ENCODE measurements around the gene FARS2.
"Not testable (repeated sequence)": the region's sequence is repeated elsewhere in the genome, so short reads cannot be mapped to it uniquely, and the experiment has no call there.

FARS2 gene

DNA sequence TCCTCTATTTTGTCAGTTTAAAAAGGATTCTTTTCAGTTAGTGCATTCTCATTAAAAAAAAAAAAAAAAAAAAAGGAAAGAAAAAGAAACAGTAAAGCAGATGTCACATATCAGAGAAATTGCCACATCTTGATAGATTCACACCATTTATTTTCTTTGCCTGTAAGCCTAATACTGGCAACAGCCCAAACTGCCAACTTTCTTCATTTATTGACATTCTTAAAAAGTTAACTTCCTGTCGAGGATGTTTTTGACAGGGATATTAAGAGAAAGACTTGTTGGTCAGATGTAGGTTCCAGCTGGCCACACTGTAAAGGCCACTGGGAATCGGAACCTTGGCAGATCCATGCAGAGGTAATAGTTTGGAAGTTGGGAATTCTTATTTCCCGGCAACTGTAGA, 412.8 kb downstream of the FARS2 start:
- no peak for TF ChIP-seq ZNF274 (IDR thresholded peaks at IDR 0.05; ENCODE audit: low read depth, low read length)
- no peak overlapping the region for H3K4me3 ChIP-seq (ENCODE audit: low read length)

DNA sequence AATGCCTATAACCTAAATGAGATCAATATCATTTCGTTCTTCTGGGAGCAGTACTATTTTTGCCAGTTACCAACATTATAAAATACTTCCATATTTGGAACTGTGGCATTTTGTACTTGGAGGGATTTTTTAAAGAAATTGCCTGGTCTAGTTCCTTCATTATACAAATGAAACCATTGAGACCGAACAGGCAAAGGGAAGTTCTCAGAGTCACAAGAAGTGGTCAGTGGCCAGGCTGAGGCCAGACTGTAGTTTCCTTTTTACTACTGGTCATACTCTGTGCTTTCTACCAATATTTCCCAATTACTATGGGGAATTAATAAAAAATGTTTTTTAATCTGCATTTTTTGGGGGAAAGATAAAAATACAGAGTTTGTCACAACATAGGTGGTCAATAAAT, 413.4 kb downstream of the FARS2 start:
- H3K4me3 ChIP-seq (ENCODE audit: low read length): no peak overlapping the region
- TF ChIP-seq ZNF274 (IDR thresholded peaks at IDR 0.05; ENCODE audit: low read depth, low read length): no peak

DNA sequence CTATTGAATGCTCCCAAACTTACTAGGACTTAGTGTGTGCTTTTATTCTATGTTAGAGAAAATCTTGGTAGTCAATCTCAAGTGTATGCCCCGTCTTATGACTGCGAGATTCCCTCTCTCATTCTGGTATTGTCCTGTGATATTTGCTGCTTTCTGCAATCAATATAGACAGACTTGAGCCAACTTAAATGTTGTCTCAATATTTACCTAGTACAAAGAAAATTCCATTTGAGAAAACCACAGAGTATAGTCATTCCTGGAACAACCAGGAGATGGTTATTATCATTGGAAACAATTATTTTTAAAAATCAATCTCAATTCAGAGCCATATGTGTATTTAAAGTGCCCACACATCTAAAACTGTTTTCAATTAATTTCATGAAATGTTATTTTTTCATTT, 415.4 kb downstream of the FARS2 start:
- no peak overlapping the region for H3K4me3 ChIP-seq (ENCODE audit: low read length)
- no peak for TF ChIP-seq ZNF274 (IDR thresholded peaks at IDR 0.05; ENCODE audit: low read depth, low read length)

DNA sequence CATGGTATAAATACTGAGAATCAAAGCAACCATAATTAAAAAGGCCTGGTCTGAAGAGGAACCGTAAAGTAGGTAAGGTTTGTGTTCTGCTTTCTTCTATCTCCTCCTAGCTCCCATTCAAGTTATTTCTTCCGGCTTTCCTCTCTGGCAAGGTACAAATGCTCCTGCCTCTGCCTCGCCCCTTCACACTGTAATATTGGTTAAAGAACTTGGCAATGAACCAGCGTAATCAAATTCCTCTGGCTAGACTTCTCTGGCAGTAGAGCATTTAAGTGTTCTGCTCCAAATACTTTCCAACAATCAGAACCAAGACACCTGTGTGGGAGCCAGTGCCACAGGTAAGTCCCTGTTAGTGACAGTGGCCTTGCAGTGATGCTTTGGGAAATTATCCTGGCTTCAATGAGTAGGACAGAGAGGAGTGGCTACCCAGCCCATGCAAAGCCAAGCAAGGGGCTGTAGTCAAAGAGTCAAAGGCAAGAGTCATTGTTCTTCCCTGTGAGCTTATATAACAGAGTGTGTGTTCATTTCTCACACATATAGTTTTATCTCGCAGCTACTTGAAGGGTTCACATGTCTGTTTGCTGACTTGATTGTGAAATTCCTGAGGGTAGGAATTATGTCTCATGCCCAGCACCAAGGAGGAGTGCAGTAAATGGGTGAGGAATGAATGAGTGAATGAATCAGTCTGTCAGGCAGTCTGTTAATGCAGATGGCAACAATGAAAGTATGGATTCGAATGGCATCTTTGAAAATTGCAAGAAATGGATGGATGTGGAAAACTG, 416.1 kb downstream of the FARS2 start:
- TF ChIP-seq ZNF274 (IDR thresholded peaks at IDR 0.05; ENCODE audit: low read depth, low read length): no peak
- H3K4me3 ChIP-seq (ENCODE audit: low read length): no peak overlapping the region

DNA sequence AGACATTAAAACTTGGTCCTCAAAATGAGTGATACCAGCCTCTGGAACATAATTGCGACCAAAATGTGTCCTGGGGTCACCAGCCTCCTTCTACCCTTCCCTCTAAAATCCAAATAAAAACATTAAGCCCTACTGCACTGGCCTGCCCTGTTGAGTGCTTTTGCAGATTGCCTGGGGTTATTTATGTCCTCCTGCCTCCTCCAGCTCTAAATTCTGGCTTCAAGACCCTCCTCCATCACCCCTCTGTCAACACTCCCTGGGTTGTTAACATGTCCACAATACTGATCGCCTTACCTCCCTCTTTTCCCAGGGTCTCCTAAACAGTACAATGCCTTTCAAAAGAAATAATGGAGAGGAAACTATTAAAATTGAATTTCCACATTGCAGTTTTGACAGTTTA, 418.0 kb downstream of the FARS2 start:
- no peak overlapping the region for H3K4me3 ChIP-seq (ENCODE audit: low read length)
- TF ChIP-seq ZNF274 (IDR thresholded peaks at IDR 0.05; ENCODE audit: low read depth, low read length): no peak

DNA sequence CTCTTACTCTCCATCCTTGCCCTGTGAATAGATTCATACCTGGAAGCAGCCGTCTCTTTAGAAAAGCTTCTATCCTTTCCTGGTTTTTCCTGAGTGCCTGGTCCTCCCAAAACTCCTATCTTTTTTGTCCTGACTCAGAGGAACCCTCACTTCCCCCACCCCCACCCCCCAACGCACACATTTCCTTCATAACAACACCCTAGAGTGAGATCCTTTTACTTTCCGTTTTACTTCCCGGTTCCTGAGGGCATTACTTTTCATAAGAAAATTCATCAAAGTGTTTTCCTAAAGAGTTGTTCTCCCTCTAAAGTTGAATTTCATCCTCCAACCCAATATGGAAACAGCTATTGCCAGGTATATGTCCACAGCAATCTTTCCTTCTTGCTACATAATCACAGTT, 418.4 kb downstream of the FARS2 start:
- H3K4me3 ChIP-seq (ENCODE audit: low read length): no peak overlapping the region; the same call in 1 of the 2 replicates
- no peak for TF ChIP-seq ZNF274 (IDR thresholded peaks at IDR 0.05; ENCODE audit: low read depth, low read length)

DNA sequence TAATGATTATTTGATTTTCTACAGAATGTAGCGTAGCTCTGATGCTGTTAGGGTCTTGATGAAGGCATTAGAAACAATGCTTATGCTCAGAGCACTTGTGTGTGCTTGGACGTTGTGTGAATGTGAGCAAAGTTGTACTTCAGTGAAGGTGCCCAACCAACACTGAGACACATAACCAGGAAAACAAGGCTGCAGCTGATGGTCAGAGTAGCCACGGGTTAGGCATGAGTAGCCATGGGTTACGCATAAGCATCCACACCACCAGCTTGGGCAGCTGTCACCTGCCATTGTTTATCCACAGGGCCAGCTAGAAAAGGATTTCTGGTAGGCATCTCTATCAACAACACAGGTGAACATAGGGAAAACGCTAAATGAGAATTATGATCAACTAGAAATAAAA, 418.8 kb downstream of the FARS2 start:
- no peak for TF ChIP-seq ZNF274 (IDR thresholded peaks at IDR 0.05; ENCODE audit: low read depth, low read length)

DNA sequence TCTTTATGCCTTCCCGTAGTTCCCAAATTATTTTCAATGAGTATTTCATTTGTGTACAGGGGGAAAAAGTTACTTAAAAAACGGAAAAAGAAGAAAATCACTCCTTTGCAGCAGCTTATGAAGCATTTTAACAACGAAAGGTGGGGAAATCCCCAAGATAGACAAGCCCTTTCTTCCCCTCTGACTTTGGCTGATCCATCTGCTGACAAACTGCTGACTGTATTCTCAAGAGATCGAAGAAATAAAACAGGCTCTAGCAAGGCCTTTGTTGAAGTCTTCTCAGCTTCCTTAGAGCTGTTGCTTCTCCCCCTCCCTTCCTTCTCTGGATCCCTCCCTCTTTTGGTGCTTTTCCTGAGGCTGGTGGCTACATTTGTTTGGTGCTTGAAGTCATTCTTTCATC, 420.2 kb downstream of the FARS2 start:
- TF ChIP-seq ZNF274 (IDR thresholded peaks at IDR 0.05; ENCODE audit: low read depth, low read length): no peak

More for the DNA sequence above, 418.8 kb downstream of the FARS2 start:
- peak overlapping the region; percentile 48; the same call in 1 of the 2 replicates for H3K4me3 ChIP-seq (ENCODE audit: low read length)

DNA sequence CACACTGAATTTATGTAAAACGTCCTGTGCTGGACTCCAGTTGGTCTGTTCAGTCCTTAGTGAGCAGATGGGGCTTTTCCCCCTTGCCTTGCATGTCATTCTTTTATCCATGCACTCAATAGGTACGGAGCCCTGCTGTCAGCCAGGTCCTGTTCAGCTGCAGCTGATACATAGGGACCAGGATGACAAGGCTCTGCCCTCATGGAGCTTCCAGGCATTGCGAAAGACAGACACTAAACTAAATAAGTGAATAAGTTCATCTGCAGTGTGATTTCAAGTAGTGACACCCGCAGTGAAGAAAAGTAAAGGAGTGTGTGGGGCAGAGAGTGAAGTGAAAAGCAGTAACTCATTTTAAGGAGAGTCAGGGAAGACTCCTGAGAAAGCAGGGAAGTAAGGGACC, 421.2 kb downstream of the FARS2 start:
- no peak overlapping the region for H3K4me3 ChIP-seq (ENCODE audit: low read length)
- TF ChIP-seq ZNF274 (IDR thresholded peaks at IDR 0.05; ENCODE audit: low read depth, low read length): no peak

More for the DNA sequence above, 420.2 kb downstream of the FARS2 start:
- H3K4me3 ChIP-seq (ENCODE audit: low read length): no peak overlapping the region

DNA sequence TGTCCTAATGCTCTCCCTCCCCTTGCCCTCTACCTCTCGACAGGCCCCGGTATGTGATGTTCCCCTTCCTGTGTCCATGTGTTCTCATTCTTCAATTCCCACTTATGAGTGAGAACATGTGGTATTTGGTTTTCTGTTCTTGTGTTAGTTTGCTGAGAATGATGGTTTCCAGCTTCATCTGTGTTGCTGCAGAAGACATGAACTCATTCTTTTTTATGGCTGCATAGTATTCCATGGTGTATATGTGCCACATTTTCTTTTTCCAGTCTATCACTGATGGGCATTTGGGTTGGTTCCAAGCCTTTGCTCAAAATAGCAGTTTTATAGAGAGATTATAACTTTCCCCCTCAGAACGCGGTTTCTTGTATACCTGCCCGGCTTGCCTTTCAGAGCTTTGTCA, 422.4 kb downstream of the FARS2 start:
- H3K4me3 ChIP-seq (ENCODE audit: low read length): not testable (repeated sequence)

DNA sequence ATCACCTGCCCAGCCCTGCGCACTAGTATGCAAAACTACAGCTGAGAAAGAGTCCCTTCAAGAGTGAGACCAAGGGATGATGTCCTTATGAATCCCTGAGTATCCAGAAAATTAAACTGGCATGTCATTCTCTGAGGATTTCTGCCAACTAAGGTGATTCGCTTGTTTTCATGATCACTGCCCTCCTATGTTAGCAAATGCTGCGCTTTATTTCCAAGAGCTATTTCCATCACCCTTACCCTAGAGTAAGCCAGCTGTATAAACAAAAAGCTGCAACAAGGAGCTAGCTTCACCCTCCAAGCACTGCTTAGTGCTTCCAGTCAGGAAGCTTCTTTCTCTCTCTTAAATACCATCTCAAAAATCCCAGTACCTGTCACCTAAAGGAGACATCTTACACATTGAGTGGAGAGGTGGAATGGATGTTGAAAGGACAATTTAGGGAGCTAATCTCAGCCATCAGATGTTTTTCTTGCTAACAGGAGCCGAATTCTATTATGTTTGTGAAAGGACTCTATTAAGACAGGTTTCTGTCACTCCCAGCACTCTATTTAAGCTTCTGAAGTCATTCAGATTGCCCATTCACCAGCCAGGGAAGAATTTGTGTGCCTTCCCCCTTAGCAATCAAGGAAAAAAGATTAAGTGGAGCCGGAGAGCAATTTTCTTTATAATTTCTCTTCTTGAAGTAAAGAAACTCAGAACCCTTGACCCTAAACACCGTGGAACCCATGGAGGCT, 423.2 kb downstream of the FARS2 start:
- no peak for TF ChIP-seq ZNF274 (IDR thresholded peaks at IDR 0.05; ENCODE audit: low read depth, low read length)
- H3K4me3 ChIP-seq (ENCODE audit: low read length): no peak overlapping the region

DNA sequence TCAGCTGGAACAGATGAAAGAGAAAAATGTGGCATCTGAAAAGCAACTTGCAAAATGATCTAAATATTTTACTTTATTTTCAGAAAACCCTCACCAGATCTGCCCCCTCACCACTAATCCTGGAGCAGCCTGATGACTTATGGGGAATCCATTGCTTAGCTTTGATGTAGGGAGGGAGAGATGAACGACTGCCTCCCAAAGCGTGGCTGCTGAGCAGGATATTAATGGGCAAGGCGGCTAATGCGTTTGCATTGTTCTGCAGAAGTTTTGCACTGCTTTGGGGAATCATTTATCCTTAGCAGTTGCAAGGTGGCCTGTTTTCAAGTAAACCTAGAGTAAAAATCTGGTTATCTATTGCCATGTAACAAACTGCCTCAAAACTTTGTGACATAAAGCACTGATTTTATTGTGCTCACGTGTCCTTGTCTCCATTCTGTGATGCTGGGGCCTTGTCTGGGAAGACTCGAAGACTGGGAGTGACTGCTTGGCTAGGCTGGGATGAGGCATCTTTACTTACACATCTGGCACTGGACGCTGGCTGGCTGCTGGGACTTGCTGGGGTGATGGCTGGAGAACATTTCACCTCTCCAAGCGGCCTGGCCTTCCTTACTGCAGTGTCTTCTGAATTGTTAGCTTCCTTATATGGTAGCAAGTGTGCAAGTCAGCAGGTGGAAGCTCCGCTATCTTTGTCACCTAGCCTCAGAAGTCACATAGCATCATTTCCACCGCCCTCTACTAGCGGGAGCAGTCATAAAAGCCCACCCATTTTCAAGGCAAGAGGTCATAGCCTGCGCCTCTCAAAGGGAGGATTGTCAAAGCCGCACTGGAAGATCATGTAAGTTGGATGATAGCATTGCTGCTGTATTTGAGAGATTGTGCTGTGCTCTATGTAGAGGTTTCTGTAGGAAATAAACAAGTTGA, 432.2 kb downstream of the FARS2 start:
- H3K4me3 ChIP-seq (ENCODE audit: low read length): no peak overlapping the region
- TF ChIP-seq ZNF274 (IDR thresholded peaks at IDR 0.05; ENCODE audit: low read depth, low read length): no peak

DNA sequence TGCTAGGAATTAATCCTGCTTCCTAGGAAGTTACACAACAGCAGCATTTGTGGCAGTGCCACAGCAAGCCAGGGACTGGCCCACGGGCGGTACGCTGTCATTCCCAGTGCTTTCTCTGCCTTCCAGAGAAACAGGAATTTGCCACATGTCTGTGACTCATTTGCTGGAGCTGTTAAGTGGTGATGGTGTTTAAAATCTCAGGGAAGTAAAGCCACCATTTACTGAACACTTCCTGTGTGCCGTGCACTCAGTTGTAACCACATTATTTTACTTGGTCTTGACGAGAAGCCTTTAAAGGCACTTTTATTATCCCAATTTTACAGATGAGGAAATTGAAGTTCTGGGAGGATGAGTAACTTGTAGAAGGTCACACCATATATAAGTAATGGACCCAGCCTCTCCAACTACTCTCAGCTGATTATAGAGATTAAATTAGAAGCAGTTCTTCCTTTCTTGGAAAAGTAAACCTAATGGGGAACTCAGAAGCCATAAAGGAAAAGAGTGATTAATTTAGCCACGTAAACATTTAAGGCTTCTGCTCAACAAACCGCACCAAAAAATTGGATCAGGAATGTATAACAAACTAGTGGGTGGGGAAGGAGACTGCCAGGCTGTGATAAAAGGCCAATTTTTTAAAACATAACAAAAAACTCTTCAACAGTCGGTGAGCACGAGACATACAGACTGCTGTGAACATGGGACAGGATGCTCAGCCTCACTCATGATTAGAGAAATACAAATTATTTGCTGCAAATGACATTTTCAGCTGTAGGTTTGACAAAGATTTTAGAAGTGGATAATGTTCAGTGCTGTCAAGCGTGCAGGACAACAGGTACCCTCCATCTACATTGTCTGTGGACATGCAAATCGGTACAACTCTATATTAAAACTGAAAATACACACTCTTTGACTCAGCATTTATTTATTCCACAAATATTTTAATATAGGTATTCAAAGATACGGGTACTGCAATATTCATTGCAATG, 434.2 kb downstream of the FARS2 start:
- no peak overlapping the region for H3K4me3 ChIP-seq (ENCODE audit: low read length)
- TF ChIP-seq ZNF274 (IDR thresholded peaks at IDR 0.05; ENCODE audit: low read depth, low read length): no peak
